Stimulated activated CD4-positive, alpha-beta T cell treated with anti-CD3 and anti-CD28 coated beads, Interleukin-12 subunit alpha, Interleukin-12 subunit beta, amount 100 ng/mL, for 48 hours (primary cell): ENCODE results near the gene ARMH1.
A peak's percentile ranks its signal among the peaks of the same experiment; 100 is the strongest.

Experiments used
- DNase-seq, 3 donors: peaks; one replicate each; pipeline ENCODE4 v3.0.0-alpha.2; 2020; ENCODE audit warnings: low read depth in 2 of 3, low spot score in 1 of 3

The ARMH1 gene

DNA sequence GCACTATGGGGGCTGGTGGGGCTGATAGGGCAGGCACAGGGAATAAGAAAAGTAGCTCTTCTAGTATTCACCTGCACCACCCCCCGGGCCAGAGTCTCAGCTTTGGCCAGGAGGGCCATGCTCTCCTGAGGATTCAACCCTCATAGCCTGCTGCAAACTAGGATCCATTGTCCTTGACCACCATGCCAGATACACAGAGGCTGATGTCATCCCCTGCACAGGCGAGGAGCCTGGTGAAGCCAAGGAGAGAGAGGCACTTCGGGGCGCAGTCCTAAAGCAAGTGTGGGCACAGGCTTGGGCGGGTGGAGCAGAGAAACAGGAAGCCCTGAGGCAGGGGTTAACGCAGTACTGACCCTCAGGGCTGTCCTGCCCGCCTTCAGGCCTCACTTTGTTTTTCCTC, 29.7 kb upstream of the ARMH1 start:
- DNase-seq = no peak

DNA sequence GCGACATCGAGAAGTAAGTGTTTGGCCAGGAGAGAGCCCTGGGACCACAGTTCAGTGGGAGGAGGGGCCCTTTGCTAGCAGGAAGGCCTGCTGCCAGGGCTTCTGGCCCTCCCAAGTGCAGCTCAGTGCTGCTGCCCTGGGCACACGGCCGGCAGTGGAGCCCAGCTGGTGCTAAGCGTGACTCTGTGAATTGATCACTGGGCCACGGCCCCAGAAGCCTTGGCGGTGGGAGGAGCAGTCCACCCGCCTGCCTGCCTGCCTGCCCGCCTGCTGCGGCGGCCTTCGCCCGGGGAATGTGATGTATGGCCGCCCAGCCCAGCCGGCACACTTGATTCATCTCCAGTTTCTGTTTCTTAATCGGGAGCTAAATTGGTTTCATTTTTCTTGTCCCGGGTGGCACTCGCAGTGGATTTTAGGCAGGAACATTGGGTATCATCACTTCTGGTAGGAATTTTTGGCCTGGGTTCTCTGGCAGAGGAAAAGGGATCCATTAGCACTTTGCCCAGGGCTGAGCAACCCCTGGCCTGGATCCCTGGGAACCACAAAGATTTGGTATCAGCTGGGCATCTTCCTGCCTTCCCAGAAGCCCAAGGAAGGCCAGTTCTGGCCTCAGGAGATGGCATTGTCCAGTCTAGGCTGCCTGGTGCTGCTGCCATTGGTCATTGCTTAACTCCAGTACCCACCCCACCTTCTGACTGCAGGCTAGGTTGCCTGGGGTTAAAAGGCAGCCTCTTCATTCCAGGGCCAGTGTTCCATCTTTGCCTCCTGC, 28.9 kb upstream of the ARMH1 start:
- DNase-seq = no peak

DNA sequence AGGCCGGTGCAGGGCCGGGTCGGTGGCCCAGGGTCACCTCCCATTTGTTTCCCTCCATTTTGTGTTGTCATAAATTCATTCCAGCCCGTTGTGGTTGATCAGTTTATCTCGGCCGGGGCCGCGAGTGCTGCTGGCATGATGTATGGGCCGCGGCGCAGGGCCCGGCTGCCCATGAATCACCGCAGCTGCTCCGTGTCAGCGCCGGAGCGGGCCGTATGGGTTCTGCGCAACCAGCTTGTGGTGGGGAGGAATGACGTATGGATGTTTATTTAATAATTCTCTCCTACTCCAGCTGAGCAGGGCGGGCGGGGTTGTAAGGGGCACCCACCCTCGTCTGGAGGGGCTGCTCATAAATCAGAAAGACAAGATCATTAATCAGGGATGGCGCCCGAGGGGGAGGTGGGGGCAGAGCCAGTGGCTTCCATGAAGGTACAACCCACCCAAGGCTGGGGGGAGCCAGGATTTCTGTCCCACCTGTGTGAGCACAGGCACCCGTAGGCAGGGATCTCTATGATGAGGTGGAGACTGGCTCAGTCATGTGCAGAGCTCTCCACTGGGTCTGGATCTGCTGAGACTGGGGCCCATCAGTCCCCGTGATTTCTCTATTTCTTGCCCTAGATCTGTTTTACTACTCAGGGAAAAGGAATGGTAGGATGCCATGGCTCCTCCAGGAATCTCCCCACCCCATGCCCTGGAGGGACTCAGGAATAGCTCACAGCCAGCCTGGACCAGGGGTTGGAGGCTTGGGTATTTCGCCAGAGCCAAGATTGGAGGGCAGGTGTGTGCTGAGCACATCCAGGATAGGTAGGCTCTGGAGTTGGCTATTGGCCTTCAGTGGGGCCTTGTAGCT, 28.0 kb upstream of the ARMH1 start:
- no peak for DNase-seq

DNA sequence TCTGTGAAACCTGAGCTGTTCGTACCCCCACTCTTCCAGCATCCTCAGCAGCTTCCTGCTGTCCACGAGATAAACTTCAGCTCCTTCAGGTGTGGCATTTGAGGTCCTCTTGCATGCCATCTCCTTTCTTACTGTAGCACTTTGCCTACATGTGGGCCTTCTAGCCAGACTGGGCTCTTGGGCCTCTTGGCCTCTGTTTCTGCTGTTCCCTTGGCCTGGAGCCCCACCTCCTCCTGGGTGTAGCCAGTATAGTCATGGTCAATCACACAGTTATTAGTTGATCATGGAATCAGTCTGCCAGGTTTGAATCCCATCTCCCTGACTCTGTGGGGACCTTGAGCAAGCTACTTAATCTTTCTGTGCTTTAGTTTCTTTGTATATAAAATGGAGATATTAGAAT, 26.6 kb upstream of the ARMH1 start:
- no peak for DNase-seq

DNA sequence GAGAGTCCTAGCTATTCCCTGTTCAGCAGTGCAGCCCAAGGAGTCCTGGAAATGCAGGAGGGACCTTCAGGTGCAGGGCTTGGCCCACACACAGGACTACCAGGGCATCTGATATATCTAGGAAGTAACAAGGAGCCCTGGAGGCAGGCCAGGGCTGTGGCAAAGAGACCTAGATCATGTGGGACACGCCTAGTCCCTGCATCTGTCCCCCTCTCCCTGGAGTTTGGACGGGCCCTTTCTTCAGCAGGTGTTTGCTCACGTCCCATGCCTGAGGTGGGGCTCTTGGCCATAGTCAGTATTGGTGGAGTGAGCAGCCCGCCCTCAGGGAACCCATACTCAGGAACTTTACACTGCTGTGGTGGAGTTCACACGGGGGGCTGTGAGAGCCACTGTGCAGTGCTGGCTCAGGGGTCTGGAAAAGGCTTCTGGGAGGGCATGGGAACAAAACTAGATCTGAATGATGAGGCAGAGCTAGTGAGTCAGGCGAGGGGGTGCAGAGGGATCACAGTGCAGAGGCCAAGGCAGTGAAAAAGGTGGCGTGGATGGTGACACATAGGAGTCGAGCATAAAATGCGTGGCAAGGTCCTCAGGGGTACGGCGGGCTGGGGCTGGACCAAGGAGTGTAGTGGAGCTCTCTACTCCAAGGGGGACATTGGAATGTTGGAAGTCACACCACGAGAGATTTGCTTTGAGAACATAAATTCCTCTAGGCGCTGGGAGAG, 25.8 kb upstream of the ARMH1 start:
- no peak for DNase-seq

DNA sequence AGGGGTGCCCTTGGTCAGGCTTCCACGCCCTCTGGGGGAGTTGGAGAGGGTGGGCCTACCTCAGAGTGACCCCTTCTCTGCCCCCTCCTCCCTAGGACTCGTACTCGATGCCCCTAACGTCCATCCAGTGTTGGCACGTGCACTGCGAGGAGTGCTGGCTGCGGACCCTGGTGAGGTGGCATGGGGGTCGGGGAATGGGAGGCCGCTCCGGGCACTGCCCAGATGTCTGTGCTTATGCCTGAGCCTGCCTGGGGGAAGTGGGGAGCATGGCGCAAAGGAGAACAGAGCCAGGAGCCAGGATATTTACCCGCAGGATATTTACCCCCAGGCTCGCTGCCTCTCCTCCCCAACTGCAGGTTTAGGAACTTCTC, 24.7 kb upstream of the ARMH1 start:
- no peak for DNase-seq

DNA sequence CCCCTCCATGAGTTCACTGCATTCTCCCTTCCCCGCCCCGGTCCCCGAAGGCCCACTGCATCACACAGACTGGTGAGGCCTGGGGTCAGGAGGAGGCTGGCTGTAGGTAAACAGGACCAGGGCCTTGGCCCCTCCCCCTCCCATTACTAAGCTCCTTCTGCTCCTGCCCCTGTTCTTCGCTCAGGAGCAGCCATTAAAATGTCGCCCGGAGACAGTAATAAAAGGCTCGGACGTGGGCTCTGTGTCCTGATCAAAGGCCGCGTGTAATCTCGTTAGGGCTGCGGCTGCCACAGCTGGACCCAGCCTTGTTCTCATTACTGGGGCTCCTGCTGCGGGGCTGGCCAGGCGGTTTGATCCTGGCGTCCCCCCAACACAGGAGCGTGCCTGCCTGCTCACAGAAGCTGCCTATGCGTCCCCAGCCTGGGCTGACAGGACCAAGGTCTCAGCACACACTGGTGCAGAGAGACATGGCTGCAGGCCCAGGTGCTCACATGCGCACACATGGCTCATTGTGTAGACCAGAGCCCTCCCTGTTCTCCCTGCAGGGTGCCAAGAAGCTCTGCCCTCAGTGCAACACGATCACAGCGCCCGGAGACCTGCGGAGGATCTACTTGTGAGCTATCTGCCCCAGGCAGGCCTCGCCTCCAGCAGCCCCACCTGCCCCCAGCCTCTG, 24.2 kb upstream of the ARMH1 start:
- no peak for DNase-seq

DNA sequence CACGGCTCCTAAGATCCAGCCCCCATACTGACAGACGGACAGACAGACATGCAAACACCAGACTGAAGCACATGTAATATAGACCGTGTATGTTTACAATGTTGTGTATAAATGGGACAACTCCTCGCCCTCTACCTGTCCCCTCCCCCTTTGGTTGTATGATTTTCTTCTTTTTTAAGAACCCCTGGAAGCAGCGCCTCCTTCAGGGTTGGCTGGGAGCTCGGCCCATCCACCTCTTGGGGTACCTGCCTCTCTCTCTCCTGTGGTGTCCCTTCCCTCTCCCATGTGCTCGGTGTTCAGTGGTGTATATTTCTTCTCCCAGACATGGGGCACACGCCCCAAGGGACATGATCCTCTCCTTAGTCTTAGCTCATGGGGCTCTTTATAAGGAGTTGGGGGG, 23.4 kb upstream of the ARMH1 start:
- DNase-seq = no peak

DNA sequence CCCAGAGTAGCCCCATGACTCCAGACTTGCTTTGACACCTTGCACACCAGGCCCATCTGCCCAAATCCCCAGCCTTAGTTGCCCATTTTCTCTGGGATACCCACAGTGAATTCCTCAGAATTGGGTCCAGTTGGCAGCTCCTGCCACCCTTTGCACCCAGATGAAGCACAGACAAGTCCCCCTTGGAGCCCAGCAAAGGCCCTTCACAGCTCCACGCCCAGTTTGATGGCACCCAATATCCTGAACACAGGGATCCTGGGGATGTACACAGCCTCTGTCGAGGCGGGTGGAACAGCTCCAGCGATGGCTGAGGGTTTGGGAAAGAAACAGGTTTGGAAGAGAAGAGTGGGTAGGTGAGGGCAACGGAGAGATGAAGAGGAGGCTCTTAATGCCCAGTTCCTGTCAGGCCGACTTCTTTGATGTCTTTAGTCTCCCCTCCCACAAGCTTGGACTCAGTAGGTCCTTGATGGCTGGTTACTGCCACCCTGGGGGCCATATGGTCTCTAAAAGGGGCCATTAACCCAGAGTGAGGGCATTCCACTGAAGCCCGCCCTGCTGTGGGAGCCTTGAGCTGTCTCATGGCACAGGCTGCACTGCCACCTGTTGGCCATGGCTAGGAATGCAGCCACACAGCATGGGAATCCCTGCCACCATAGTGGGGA, 21.9 kb upstream of the ARMH1 start:
- peak; percentile 63 to 75 (median 65) for DNase-seq

DNA sequence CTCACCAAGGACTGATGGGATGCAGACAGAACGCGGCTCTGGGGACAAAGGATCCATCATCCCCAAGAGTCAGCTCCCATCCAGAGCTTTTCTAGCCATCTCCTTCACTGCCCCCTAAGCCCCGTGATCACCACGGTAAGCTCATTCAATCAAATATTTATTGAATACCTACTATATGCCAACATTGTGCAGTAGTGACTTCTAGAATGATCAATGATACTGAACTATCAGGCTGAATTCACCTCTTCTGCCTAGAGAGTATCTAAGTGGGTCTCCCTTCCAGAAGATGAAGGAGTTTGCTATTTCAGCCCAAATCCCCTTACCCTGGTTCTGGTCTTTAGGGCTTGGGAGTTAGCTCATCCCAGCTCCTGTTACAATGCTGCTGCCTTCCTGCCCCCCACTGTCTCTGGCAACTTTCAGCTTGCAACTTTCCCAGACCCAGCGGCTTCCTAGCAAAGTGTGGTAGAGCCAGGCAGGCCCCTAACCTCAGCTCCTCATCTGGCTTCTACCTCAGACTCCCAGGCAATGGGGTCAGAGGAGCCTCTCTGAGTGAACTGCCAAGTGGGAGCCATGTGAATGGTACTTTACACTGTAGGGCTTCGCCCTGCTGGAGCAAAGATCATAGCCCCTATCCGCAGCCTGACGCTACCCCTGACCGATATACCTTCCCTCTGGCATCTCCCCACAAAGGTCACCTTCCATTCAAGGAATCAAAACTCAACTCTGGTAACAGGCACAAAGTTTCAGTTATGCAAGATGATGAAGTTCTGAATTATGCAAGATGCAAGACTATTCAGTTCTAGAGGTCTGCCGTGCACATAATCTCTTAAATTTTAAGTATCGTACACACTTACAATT, 21.2 kb upstream of the ARMH1 start:
- DNase-seq = no peak

DNA sequence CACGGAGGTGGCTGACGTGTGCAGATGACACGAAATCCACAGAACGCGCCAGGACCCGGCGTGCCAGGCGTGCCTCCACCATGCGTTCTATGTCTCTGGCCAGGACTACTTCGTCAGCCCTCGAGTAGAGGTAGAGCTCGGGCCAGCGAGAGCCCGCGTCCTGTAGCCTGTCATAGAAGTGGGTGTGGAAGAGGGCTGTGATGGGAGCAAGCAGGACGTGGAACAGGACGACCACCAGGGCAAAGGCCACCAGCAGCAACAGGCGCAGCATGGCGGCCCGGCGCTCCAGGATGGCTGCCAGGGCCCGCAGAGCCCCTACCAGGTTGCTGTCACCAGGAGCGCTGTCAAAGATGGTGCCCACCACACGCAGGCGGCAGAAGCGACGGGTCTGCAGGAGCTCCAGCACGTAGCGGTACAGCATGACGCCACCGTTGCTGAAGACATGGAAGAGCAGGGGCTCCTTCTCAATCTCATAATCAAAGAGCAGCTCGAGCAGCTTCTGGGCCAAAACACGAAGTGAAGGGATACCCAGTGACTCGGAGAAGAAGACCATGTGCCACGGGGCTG, 19.8 kb upstream of the ARMH1 start:
- DNase-seq = no peak

DNA sequence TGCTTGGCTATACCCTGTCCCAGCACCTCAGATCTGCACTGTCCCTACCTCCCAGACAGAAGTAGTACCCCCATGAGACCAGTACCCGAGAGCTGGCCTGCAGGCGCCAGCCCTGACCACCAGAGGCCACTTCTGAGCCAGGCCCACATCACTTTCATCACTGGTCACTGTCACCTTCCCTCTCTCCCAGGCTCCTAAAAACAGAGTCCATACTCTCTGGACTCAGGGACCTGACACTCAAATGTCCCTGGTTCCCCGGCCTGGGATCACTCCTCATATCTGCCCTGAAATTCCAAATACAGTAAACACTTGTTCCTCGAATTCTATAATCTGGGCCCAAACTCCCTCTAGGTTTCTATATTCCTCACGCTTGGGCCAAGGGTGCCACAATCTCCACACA, 18.9 kb upstream of the ARMH1 start:
- DNase-seq = no peak

DNA sequence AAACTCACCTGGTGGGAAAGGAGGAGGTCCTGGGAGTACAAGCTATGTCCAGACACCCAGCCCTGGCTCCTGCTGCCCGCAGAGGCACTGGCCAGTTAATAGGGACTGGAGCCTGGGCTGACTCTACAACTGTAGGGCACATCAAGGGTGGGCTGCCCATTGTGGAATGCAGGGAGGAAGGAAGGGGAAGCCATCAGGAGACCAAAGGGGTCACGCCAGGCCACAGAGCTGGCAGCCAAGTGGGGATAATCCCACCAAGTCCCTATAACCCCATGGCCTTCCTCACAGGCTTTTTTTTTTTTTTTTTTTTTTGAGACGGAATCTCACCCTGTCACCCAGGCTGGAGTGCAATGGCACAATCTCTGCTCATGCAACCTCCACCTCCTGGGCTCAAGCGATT, 14.9 kb upstream of the ARMH1 start:
- no peak for DNase-seq

DNA sequence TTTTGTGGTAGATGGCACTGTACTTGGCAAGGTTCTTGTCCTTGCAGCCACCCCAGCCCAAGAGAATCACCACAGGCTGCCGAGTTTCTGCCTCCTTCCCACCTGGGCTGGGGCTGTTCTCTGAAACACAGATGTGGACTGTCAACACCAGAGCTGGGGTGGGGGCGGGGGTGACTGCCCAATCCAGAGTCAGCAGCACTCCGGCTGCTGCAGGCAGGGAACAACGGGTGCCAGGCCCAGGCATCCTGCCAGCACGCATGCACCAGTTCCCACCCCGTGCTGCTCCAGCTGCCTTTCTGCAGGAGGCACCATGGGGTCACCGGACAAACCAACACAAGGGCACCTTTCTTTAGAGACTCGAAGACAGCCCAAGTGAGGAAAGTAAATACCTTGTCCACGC, 14.3 kb upstream of the ARMH1 start:
- no peak for DNase-seq

DNA sequence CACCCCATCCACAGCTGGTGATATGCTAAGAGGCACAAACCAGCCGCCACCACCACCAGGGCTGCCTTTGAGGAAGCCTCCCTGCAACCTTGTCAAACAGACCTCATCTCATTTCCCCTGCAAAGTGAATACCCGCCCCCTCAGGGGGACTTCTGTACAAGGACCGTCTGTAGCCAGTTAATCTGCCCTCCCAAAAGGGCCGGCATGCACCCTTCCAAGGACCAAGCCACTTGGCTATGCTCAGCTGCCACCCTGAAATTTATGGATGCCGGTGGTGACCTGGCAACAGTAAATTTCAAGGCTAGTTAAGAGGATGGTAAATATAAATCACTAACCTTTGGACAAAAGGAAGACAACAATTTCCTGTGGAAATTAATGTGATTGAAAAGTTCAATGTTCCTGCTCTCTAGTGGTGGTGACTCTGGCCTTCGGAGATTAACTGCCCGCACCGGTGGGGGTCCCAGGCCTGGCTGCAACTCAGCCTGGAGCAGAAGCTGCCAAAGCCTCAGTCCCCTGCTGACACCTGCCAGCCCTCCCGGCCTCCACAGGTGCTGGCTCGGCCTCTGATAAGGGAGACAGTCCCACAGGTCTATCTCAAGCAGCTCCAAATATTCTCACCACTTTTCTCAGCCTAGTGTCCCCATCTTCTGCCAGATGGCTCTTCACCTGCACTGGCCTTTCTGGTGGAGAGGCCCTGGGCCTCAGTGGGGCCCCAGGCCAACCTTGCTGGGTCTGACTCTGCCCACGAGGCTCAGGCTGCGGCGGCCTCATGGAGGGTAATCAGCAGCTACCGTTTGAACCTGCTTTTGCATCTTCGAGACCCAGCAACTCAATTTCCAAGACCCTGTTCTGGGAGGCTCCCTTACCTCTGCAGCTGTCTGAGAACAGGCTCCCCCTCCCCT, 12.5 kb upstream of the ARMH1 start:
- no peak for DNase-seq

DNA sequence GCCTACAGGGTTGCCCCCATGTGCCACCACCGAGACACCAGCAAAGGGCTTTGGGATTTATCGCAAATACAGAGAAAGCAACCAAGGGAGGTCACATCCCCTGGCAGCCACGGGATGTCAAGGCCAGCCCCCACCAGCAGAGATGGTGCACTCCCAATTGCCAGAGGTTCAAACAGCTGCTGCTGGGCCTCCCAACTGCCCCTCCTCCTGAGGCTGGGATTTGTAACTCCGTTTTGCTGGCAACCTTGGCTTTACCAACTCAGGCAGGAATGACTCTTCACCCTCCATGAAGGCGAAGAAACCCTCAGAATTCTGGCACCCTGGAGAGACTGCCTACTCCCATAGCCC, 11.9 kb upstream of the ARMH1 start:
- no peak for DNase-seq

DNA sequence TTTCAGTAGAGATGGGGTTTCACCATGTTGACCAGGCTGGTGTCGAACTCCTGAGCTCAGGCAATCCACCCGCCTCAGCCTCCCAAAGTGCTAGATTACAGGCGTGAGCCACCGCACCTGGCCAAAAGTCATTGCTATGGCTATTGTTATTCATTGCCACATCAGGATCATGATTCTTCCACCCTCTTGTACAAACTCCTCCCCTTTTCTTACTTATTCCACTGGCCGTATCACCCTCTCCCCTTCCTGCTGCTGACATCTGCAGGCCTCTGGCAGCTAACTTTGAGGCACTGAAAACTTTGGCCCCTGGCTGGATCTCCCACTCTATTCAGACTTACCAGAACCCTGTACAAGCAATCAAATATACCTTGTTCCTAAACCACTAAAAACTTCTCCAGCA, 11.1 kb upstream of the ARMH1 start:
- DNase-seq = no peak

DNA sequence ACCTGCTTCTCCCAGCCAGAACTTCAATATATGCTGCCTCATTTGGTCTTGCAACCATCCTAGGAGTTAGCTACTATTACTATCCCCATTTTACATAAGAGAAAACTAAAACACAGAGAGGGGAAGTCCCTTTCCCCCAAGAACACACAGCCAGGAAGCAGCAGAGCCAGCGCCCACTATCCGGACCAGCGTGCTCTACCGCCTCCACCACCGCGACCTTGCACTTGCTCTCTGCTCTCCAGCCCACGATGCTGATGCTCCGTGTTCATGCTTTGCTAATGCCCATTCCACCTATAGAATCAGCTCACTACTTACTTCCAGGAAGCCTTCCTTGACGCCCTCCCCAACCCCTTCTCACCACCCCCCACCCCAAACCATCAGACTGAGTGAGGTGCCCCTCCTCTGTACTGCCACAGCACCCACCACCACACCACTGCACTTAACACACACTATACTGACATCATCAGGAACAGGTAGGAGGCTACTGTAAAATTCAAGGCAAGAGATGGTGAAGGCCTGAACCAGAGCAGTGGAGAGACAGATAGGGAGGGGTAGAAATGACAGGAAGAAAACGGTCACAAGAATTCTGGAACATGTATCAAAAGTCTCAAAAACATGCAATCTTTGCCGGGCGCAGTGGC, 9.7 kb upstream of the ARMH1 start:
- peak in 1 of 3 donors; percentile 29 for DNase-seq
